Occipital lobe (tissue), 2 donors: ENCODE results near the gene RPA3. TPM values are rescaled to one million over a fixed set of nuclear protein-coding genes. Genes with fewer than 3 reads are reported as not detected.

Source experiments
- DNase-seq: peaks from one replicate; lab custom pipeline; 2025; lab: John Stamatoyannopoulos, UW
- total RNA-seq: library from RNA; depleted of rRNA; stranded (reverse); fragments of >200 nt; gene quantifications from one replicate; pipeline ENCODE4 v1.2.3, GENCODE V29; 2014

The RPA3 gene
- total RNA-seq: 12.9 TPM

DNA sequence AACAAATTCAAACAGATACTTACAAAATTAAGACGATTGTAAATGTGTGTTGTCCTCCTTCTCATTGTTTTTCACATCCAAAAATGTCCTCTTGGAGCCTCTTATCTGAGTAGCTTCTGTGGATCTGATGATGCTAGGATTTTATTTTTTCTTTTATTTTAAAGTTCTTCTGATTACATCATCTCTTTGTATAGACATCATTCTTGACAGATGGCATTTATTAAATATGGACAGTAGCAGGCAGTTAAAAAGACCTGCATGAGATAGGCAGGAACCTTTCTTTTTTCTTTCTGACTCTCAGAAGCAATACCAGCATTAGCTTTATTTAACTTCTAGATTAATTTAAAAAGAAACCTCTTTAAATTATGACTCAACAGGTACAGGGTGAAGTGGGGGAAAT is at the start of gene RPA3:
TSS of gene RPA3 (minus strand) at position 116 of the 400 bp plus-strand sequence. CDS start 78,189 bp downstream, outside the sequence.
- DNase-seq: no peak

DNA sequence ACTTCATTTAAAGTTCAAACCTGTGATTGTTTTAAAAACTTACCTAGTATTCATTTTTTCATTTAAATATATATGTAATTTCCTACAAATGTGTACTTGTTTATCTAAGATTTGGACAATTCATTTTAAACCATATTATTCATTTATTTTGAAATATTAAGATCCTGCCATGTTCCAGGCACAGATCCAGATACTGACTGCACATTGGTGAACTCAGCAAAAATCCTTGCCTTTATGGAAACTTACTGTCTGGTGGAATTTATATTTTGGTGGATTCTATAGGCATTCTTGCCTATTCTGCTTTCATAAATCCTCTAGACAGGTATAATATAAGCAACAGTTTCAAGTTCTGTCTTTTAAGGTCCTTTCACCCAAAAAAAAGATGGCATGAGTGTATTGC is 48.3 kb upstream of the RPA3 start:
- no peak for DNase-seq

DNA sequence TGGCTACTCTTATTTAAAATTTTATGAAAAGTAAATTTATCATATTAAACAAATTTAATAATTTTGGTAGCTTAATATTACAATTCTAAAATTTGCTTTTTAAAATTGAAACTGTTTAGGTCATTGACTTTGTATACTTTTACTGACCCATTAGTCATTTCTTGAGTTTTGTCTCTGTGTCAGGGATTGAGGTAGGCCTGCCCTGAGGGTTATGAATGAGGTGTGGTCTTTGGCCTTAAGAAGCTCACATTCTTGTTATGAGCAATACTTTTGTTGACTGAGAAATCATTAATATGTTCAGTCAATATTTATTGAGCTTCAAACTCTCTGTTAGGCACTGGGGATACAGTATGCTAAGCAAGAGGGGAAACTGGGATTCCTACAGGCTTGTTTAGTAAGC is 47.0 kb upstream of the RPA3 start:
- DNase-seq: no peak

DNA sequence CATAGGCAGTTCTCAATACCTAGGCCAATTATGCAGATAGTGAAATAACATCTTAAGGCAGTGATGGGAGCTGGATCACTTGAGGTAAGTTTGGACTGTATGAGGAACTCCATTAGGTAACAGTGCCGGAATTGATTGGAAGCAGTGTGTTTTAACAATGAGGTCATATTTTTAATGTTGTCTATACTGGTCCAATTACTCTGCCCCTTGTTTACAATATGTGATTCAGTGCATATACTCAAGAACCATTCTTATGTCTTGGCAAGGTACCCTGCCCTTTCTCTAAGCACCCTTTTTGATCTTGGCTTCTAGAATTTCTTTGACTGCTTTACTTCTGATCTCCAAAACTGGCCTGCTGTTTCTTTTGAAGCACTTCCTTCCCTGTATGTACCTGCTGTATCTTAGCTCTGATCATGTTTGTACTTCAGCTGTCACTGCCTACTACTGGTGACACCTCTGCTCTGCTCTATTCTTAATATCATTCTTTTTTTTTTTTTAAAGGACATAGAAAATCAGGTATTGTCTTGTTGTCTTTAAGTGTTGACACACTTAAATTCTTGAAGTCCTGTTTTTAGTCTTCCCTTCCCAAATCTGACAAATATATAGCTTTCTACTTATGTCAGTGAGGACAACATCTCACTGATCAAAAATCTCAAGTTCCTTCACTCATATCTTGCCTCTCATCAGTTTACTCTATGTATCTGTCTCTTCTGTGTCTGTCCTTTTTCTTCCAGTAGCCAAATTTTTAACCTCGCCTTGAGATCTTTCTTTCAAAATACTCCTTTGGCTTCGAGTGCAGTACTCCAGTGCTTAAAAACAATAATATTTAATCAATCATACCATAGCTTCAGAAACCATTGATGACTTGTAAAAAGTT is 46.4 kb upstream of the RPA3 start:
- DNase-seq: no peak

DNA sequence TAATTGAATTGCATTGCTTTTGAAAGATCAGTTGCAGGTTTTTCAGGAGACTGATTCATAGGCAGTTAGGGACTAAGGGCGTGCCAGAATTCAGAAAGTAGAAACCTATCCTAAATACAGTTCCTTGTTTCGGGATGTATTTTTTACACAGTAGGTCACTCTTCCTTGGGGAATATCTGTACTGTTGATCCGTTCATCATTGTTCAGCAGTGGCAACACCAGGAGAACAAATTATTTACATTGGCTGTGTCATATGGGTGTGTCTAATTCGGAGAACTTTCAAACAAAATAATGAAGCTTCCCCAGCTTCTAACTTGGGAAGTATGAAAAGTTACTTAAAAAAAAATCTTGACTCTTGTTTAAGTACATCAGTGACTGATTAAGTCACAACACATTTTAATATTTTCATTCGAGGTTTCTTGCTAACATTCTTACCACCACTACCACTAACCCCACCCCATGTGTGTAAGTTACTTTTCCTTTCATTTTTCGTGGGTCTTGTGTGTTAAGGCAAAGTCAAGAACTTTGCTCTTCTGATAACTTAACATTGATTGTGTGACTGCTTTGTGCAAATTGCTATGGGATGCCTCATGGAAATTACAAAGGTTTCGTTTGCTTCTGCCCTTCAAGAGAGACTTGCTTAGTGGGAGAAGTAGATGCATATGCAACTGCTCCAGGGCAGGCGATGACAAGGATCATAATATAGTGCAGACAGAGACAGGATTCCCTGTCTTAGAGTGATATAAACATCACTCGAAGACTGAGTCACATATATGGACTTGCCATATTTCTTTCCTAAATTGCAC is 43.8 kb upstream of the RPA3 start:
- no peak for DNase-seq

DNA sequence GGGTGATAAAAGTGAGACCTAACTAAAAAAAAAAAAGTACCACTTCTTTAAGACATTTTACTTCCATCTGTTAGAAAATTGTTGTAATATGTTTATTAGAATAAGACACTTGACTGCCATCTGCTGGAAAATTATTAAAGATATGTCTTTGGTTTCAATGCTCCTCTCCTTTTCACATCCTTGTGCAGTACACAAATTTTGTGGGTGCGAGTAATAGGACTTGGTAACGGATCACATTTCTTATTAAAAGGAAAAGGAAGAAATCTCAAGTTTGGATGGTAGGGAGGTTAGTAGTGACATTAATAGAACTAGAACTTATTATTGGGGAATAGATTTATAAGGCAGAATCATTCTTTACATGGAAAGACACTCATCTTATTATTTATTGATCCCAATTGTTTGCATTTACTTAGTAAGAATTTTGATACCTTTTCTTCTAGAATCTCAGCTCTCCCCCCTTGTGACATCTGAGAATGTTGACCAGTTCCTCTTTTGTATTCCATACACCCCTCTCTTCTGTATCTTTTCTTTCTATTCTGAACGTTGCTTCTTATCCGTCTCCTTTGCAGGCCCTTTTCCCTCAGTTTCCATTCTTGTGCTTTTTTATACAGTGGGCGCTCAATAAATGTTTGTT is 43.0 kb upstream of the RPA3 start:
- DNase-seq: no peak

DNA sequence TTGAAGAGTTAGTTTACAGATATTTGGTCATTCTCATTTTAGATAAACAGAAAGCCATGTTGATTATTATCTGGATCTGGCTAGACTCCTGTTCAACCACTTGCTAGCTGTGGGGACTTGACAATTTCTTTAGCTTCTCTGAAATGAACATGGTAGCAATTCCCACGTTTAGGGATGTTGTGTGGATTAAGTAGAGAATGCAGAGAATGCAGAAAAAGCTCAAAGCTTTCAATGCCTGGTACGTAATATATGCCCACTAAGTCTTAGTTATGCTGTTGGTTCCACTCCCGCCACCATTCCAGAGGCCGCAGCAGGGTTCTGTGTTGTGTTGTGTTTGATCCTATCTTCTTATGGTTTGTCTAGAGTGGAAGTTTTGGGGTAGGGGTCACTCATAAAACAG is 39.2 kb upstream of the RPA3 start:
- no peak for DNase-seq

DNA sequence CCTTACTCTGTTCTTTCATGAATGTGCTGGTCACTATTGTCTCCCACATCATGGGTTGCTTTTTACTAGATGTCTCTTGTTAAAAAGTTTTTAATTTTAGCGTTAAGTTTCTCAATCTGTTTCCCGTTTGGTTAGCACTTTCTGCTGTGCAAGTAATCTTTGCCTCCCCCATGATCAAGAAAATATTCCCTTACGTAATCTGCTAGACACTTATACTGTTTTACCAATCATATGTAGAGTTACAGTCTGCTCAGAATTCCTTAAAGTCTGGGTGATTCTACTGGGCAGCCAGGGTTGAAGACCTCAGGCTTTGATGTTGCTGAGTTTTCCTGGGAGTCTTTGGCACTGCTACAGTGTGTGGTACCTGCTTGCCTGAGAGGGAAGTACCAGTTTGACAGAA is 38.2 kb upstream of the RPA3 start:
- DNase-seq: no peak

DNA sequence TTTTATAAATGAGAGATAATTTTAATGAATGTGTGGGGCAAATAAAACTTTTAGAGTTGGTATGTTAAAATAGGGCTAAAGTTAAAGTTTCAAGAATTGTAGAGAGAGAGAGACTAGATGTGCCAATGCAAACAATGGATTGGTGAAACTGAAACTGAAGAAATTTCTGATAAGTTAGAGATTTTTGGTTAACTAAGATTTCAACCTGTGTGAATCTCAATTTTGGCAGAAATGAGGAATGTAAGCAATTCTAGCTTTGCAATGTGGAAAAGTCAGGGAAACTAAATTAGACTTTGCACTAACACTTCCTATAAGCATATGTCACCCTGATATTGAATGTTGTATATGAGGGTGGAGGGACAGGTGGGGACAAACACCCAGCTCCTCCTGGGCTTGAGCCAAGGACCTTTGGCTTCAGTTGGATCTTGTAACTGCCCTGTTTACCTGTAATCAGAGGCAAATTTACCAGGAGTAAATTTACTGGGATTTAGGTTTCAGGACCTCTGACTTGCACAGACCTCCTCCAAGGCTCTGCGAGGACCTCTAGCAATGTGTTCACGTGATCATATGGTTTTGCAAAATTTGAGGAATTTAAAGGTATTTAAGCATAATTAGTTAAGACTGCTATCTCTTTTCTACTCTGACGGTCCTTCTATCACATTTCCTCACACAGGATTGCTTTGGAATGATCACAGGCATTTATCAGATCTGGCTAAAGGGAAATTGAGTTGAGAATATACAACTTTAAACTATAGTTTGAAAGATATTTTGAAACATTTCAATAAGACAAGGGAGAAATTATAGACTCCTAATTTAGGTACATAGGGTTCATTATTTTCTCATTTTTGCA is 33.1 kb upstream of the RPA3 start:
- DNase-seq: no peak

DNA sequence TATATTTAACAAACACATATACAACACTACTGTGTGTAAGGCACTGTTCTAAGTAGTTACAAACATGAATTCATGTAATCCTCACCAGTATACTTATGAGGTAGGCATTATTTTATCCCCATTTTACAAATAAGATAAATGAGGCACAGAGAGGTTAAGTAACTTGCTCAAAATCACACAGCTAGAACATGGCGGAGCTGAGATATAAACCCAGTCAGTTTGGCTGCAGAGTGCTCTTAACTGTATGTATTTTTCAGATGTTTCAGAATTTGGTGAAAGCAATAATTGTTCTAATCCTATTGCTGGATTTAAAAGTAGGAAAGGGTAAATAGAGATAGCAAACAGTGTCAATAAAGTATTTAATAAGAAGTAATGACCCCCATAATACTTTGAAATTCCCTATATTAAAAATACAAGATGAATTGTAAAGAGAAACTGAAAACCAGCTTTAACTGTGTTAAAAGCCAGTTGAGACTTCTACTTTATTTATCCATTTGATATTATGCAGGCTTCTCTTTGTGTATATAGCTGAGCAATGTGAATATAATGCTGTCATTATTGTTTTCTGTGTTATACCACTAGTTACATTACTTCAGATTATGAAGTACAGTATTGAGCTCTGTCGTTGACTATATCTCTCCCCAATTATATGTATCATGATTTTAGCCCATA is 32.3 kb upstream of the RPA3 start:
- no peak for DNase-seq

DNA sequence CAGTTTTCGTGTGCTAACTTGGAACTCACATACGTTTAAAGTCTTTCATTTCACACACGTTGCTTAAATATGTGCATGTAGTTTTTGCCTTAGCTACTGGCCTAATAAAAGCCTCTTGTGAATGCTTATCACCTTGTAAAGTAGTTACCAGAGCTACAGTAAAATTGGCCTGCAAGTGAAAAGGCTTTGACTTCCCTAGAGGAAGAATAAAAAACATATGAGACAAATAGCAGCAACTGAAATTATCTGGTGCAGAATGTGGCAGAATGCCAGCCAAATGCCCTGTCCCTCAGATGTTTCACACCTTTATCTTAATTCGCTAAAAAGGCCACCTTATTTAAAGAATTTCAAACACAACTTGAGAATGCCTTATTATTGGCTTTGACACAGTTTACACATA is 28.1 kb upstream of the RPA3 start:
- no peak for DNase-seq

DNA sequence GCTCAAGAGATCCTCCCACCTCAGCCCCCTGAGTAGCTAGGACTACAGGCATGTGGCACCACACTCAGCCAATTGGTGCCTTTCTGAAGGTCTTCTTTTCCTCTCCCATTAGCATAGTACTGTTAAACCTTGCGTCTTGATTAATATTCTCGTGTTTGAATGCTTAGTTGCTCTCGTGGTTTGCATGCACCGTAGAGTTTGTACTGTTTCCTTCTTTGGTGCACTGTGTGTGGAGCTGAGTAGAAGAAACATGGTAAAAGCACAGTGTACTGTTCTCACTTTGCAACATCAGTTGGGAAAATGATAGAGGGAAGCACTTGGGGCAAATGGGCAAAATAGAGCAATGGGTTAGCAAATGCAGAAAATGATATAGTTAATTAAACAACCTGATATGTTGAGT is 27.6 kb upstream of the RPA3 start:
- DNase-seq: no peak

DNA sequence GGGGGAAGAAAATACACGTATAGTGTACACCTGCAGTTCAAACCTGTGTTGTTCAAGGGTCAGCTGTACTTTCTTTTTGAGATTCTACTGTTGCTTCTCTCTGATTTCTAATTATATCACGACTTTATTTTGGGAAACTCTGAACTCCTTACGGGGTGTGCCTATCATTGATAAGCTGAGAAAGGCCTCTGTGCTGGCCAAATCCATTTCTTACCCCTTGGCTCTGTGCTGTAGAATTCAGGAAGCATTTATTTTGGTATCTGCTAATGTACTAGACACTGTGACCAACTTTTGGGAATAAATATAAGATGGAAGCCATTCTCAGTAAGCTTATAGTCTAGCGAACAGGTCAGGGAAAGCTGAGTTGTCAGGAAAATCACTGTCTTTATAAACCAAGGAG is 26.9 kb upstream of the RPA3 start:
- no peak for DNase-seq

DNA sequence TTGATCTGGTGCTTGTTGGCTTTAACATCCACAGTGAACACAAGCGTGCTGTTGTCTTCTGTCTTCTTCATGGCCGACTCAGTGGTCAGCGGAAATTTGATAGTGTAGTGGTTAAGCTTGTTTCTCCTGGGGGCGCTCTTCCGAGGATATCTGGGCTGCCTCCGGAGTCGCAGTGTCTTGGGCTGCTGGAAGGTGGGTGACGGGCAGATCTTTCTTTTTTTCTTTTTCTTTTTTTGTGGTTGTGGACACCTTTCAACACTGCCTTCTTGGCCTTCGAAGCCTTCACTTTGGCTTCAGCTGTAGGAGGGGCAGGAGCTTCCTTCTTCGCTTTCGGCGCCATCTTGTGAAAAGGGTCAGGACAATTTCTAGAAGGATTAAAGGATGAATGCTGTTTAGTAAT is 23.8 kb upstream of the RPA3 start:
- DNase-seq: no peak

DNA sequence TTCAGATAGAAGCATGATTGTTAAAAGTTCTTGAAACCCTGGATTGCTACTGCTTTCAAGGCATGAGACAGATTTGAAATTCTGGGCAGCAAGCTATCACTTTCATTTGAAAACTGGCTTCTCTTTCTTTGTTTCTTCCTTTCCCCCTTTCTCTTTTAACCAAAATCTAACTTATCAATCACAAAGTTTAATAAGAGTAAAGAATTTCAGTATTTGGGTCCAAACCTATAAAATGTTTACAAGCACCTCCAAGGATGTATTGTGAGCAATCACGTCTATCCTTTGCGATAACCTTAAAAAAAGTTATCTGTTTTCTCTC is 21.6 kb upstream of the RPA3 start:
- no peak for DNase-seq

DNA sequence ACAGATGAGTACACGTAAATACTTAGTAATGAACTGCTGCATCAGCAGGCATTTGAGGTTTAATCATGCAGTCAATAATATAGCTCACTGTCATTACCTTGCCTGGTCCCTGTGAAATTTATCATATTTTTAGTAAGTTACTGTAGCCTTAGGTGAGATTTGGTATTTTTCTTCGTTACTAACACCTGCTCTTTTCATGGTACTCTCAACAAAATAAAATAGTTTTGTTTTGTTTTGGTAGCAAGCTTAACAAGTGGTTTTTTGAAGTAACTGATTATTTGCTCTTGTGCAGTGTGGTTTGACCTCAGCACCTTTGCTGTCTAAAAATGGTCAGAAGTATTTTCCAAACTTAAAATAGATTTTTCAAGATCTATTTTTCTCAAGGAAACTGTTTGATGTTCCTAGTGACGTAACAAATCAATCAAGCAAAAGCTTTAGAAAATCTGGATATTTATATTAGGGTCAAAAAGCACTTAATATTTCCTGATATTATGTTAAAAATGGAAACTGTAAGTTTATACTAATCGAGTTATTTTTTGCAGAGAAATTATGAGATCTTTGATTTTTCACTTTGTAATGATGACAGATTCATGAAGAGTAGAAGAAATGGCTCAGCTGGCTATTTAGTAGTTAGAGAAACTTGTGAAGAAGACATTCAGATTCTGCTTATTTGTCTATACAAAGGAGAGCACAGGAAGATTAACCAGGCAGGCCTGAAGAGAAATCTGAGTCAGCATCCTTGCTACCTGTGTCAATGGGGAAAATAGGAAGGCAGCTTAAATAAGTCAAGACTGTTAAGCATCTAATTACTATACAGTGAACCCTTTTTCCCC is 21.0 kb upstream of the RPA3 start:
- no peak for DNase-seq

DNA sequence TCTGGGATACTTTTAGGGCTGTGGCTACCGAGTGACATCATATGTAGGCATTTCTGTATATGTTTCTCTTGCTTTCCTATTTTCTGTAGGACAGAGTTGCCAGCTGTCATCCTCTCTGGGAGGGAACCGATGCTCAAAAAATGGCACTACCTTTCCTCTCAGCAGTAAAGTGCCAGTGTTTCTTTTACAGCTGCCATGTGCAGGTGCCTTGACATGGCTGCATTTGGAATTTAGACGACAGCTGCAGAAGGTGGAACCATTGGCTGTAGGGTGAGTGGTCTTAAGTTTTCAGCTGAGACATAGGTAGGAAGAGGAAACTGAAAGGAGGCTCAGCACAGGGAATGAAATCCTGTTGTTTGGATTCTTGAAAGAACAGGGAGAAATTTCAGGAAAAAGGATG is 20.2 kb upstream of the RPA3 start:
- DNase-seq: no peak

DNA sequence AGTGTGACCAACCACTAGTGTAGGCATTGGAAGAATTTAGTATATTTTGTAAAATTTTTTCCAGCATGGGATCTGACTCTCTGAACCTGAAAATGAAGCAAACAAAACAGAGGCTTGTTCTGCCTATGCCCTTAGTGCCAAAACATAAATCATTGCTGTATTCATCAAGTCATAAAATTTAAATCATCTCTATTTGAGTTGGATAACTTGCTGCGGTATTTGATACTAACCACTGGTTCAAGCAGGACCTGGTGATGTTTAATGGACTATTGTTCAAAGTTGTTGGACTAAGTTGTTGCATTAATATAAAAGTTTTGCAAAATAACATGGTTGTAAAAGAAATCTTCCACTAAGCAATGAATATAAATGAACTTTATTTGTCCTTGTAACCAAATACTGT is 19.8 kb upstream of the RPA3 start:
- no peak for DNase-seq

DNA sequence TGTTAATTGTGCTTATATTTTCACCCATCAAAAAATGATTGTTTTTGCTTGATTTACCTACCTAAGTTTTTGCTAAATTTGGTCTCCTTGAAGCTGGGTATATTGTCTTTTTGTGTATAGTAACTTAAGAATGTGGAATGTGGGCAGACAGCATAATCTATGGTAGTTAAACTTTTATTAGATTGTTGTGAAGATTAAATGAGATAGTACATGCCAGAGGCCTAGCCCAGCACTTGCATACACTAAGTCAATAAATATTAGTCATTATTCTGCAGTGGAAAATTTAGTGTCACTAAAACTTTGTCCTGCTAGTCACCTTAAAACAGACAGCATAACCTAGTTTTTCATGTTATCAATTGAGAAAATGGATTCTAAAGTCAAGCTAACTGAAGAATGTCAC is 19.3 kb upstream of the RPA3 start:
- no peak for DNase-seq

DNA sequence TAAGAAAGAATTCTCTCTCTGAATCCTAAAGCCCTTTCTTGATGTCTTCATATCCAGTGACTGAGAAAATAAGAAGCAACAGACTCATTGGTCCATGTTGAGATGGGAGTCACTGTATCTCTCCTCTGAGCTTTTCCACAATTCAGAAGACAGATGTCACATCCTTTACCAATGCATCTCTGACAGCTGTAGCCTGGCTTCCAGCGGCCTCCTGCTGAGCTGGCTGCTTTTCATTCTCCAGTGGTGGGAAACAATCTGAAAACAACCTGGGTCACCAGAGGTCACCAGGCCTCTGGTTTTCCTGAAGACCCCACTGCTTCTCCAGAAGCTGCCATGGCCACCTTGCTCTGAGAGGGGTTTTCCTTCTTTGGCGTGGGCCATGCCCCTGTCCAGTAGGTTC is 18.3 kb upstream of the RPA3 start:
- DNase-seq: no peak
